Spinal cord (tissue), 10 donors: ENCODE data around the gene TMPRSS11B. TPM values are rescaled to one million over a fixed set of nuclear protein-coding genes. Genes with fewer than 3 reads are reported as not detected.
"Not testable (repeated sequence)": the region's sequence is repeated elsewhere in the genome, so short reads cannot be mapped to it uniquely, and the experiment has no call there.

Experiments used
- DNase-seq, 6 donors: peaks; one replicate each; pipeline versions ENCODE4 v3.0.0 to v3.0.0-alpha.2; 2013 to 2015; ENCODE audit warnings: low spot score in 6 of 6, low read depth in 4 of 6
- H3K27ac ChIP-seq: one replicate; pipeline ENCODE4 v1.5.1; 2013; ENCODE audit warnings: low read depth, low read length, control low read depth
- H3K27me3 ChIP-seq: one replicate; pipeline ENCODE4 v1.6.1; 2013; ENCODE audit warnings: low read length; ENCODE audit not compliant: control insufficient read depth, insufficient read depth
- H3K36me3 ChIP-seq: one replicate; pipeline ENCODE4 v1.6.1; 2013; ENCODE audit warnings: low read length; ENCODE audit not compliant: control insufficient read depth, insufficient read depth
- H3K4me1 ChIP-seq: one replicate; pipeline ENCODE4 v1.6.1; 2013; ENCODE audit warnings: low read length; ENCODE audit not compliant: control insufficient read depth, insufficient read depth
- H3K4me3 ChIP-seq: one replicate; pipeline ENCODE4 v1.5.1; 2013; ENCODE audit warnings: low read depth, low read length, control low read depth
- H3K9me3 ChIP-seq: one replicate; pipeline ENCODE4 v1.6.1; 2013; ENCODE audit warnings: low read length; ENCODE audit not compliant: control insufficient read depth, insufficient read depth
- WGBS: methylation state at CpG from one replicate; pipeline ENCODE4 v1.1.5; 2013; ENCODE audit warnings: missing lambda C conversion rate; ENCODE audit not compliant: insufficient coverage; 5-methylcytosine and 5-hydroxymethylcytosine counted together
- polyA plus RNA-seq, 2 donors: library from polyadenylated mRNA; unstranded; fragments of 120-200 nt; gene quantifications; one replicate each; pipeline ENCODE4 v1.2.1, GENCODE V29; 2013; ENCODE audit not compliant: insufficient read length in 2 of 2
- total RNA-seq, 2 donors: library from RNA; depleted of rRNA in 1 of 2; stranded (reverse); fragments of 120-200 nt in 1 of 2; fragments of >200 nt in 1 of 2; gene quantifications; one replicate each; pipeline versions ENCODE4 v1.2.3 to v1.2.4, GENCODE V29; 2013 to 2014
- donor health status: healthy.

The TMPRSS11B gene
- total and polyA plus RNA-seq, 4 donors: 0.06 TPM; not detected in 3

DNA sequence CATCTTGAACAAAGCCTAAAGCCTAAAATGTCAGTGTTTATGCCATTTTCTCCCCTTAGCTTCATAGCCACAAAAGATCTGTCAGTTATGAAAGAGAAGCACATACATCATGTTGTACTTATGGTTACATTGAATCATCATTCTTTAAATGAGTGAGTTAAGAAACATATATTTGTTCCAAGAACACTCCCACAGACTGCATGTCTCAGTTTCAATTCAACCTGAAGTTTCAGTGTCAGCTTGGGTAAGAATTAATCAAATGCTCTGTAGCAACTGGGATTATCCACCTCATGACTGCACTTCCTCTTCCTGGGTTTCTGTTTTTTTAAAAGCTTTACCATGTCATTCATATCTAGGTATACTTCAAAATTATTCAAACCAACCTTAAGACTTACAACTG lies 3.9 kb upstream of the TMPRSS11B start:
- Histone ChIP-seq H3K27me3 (no peaks in the 10 kb centered on the region), H3K4me1 (no peaks in the 10 kb centered on the region), H3K36me3 (no peaks in the 10 kb centered on the region), H3K27ac (no peak overlapping the region), H3K4me3 (no peak overlapping the region), H3K9me3 (no peaks in the 10 kb centered on the region)
- no peak for DNase-seq

DNA sequence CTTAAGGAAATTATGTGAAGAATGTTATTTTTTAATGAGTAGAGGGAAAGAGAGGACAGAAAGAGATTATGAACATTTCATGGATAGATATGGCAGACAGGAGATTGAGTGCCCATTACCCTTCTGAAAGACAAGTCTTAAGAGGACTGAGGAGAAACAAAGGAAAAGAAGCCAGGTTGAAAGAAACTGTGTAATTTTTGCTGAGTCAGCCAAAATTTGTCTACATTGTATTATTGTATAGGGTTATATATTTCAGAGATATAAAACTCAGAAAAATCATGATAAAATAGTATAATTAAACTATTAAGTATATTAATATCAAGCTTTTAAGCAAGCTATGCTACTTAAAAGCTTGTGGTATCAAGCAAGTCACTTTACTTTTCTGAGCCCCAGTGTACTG lies 4.9 kb downstream of the TMPRSS11B start:
- Histone ChIP-seq H3K27ac (no peak overlapping the region), H3K9me3 (no peaks in the 10 kb centered on the region), H3K4me3 (no peak overlapping the region), H3K36me3 (no peaks in the 10 kb centered on the region), H3K27me3 (no peaks in the 10 kb centered on the region), H3K4me1 (no peaks in the 10 kb centered on the region)
- no peak for DNase-seq

DNA sequence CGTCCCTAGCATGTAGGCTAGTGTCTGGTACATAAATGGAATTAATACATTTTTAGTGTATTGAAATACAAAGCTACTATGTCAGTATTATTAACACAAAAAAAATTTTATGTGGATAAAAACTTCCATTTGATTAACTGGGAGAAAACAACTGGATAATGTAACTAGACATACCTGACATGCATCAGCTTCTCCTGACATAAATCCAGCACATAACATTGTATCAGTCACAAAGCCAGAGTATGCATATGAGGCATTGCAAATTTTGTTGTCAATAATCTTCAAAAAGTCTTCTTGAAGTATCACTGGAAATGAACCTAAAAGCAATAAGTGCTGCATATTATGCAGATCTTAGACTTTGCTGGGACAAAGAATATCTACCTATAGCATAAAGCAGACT lies 16.9 kb downstream of the TMPRSS11B start:
- Histone ChIP-seq H3K27me3 (no peaks in the 10 kb centered on the region), H3K36me3 (no peaks in the 10 kb centered on the region), H3K27ac (no peak overlapping the region), H3K4me3 (no peak overlapping the region), H3K9me3 (no peaks in the 10 kb centered on the region), H3K4me1 (no peaks in the 10 kb centered on the region)
- no CpG with 5 or more reads among the region's 1 CpG for WGBS
- no peak for DNase-seq

DNA sequence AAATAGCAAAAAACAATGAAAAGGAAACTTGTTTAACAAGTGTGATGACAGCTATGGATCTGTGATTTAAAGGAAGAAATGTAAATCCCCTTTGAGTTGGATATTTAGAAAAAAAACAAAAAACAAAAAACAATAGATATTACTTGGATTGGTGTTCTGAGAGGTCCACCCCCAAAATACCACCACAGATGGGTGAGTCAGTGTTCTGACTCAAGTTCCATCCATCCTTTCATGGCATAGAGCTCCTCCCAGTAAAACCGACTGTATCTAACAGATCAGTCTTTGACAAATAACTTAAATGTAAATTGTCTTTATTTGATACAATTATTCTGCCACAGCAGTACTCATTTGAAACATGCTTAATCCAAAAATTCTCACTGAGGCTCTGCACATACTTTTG lies 27.4 kb downstream of the TMPRSS11B start:
- Histone ChIP-seq H3K27me3 (no peaks in the 10 kb centered on the region), H3K9me3 (no peaks in the 10 kb centered on the region), H3K4me1 (no peaks in the 10 kb centered on the region), H3K4me3 (no peak overlapping the region), H3K27ac (no peak overlapping the region), H3K36me3 (no peaks in the 10 kb centered on the region)
- no peak for DNase-seq
- no CpG with 5 or more reads among the region's 1 CpG for WGBS

DNA sequence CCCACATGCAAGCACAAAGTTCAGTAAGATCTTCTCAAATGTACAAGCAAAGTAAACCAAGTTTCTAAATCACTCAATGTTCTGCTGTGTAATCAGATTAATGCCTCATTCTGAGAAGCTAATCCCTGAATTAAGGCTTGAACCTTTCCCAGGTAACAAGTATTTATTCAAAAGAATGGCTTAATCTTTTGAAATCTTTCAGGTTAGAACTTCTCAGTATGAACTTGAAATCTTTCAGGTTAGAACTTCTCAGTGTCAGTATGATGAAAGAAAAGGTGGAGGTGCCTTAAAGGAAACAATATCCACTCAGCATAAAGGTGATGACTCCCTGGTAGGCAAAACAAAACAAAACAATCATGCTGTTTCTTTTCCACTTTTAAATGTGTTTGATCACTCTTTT lies 29.0 kb downstream of the TMPRSS11B start:
- no peak overlapping the region for H3K27ac ChIP-seq
- no peak overlapping the region for H3K4me3 ChIP-seq
- no peaks in the 10 kb centered on the region for H3K4me1 ChIP-seq
- H3K27me3 ChIP-seq: no peaks in the 10 kb centered on the region
- H3K9me3 ChIP-seq: no peaks in the 10 kb centered on the region
- DNase-seq: no peak
- H3K36me3 ChIP-seq: no peaks in the 10 kb centered on the region

- WGBS: no CpG with 5 or more reads among the region's 1 CpG
- H3K27me3 ChIP-seq: no peaks in the 10 kb centered on the region
- H3K9me3 ChIP-seq: no peaks in the 10 kb centered on the region
- no peak overlapping the region for H3K27ac ChIP-seq
- H3K4me1 ChIP-seq: no peaks in the 10 kb centered on the region
- DNase-seq: no peak
- no peaks in the 10 kb centered on the region for H3K36me3 ChIP-seq
- H3K4me3 ChIP-seq: no peak overlapping the region
Observed at GRCh38 chr4:68209003-68209402, 36.5 kb downstream of the TMPRSS11B start.

GRCh38 chr4:68194305-68194704 lies 51.2 kb downstream of the TMPRSS11B start:
- H3K4me1 ChIP-seq, H3K27me3 ChIP-seq, H3K4me3 ChIP-seq, DNase-seq, H3K36me3 ChIP-seq, H3K9me3 ChIP-seq, H3K27ac ChIP-seq: not testable (repeated sequence)
- WGBS: 95% methylated on average over 5 of the region's 5 CpGs

DNA sequence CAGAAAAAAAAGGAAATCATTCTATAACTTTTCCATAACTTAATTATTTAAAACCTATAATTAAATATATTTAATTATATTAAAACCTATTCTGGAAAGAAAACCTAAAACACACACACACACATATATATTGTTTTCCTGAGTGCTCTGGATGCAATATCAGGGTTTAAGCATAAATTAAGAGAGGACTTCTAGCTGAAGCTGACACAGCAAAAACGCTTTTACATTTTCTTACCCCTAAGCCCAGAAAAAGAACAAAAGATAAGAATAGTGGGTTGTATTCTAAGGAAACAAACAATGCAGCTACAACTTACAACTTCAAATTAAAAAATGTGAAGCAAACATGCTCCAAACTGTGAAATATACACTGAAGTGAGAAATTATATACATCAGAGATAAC lies 52.3 kb downstream of the TMPRSS11B start:
- Histone ChIP-seq H3K27me3 (no peaks in the 10 kb centered on the region), H3K9me3 (no peaks in the 10 kb centered on the region), H3K4me1 (no peaks in the 10 kb centered on the region), H3K36me3 (no peaks in the 10 kb centered on the region), H3K27ac (no peak overlapping the region), H3K4me3 (no peak overlapping the region)
- WGBS: no CpG with 5 or more reads among the region's 1 CpG
- DNase-seq: no peak

- Histone ChIP-seq H3K27me3 (no peaks in the 10 kb centered on the region), H3K4me1 (no peaks in the 10 kb centered on the region), H3K9me3 (peaks cover 1% of the 10 kb centered on the region), H3K36me3 (no peaks in the 10 kb centered on the region), H3K4me3 (no peak overlapping the region), H3K27ac (no peak overlapping the region)
- DNase-seq: no peak
- no CpG with 5 or more reads among the region's 2 CpGs for WGBS
Observed at GRCh38 chr4:68187145-68187544, 58.3 kb downstream of the TMPRSS11B start.

DNA sequence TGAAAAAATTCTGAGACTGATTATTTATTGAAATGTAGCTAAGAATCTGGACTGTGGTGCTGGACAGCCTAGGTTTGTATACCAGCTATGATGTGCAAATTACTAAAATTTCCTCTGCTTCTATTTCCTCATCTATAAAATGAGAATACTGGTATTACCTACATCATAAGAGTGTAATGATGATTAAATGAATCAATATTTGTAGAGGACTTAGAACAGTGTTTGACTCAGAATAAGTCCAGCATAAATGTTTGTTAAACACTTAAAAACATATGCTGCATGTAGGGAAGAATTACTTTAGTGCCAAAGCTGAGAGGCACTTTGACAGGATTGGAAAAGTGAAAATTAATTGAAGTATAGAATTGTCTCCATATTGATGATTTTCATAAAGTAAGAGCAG lies 60.6 kb downstream of the TMPRSS11B start:
- H3K36me3 ChIP-seq: no peaks in the 10 kb centered on the region
- no peaks in the 10 kb centered on the region for H3K4me1 ChIP-seq
- peaks cover 1% of the 10 kb centered on the region for H3K9me3 ChIP-seq
- no peak overlapping the region for H3K4me3 ChIP-seq
- no peaks in the 10 kb centered on the region for H3K27me3 ChIP-seq
- DNase-seq: no peak
- no peak overlapping the region for H3K27ac ChIP-seq

DNA sequence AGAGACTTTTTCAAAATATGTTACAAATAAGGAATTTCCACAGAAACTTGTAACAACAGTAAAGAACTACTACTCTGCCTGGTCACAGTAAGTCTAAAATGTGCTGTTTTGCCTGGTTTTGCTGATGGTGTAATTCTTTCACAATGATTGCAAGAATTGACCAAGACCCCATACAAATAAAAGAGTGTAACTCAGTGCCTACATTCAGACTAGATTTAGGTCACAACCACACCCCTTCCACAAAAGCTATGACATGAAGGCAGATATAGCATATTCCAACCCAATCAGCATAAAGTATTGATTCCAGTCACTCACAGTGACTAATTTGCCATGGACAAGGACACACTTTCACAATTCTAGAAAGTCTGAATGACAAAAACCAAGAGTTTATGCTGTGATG lies 62.1 kb downstream of the TMPRSS11B start:
- Histone ChIP-seq H3K27ac (no peak overlapping the region), H3K4me3 (no peak overlapping the region), H3K9me3 (peaks cover 1% of the 10 kb centered on the region), H3K36me3 (no peaks in the 10 kb centered on the region), H3K27me3 (no peaks in the 10 kb centered on the region), H3K4me1 (no peaks in the 10 kb centered on the region)
- no peak for DNase-seq
